ENCODE results near the gene USP32.

USP32 gene

DNA sequence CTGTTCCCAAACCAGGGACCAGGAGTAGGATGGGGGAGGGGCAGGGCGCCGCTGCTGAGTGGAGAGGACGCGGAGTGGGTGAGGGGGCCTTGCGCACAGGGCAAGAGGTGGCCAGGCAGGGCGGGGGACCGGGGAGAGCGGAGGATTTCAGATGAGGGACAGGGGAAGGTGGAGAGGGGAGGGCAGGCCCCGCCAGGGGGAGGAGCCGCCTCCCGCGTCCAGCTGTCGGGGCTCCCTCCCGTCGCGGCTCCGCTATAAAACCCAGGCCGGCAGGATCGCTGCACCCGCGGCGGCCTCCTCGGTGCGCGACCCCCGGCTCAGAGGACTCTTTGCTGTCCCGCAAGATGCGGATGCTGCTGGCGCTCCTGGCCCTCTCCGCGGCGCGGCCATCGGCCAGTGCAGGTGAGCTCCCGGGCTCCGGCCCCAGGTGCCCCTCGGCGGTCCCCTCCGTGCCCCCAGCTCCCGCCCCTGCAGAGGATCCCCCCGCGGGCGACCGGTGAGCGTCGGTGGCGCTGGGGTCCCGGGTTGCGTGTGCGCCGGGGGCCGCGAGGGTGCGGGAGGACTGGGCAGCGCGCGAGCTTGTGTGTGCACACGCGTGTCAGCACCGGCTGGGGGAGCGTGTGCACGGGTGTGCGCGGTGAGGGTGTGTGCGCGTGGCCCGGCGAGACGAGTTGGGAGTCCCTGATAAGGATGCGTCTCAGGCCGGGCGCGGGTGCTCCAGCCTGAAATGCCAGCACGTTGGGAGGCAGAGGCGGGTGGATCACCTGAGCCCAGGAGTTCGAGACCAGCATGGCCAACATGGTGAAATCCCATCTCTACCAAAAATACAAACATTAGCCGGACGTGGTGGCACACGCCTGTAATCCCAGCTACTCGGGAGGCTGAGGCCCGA, 242.0 kb downstream of the USP32 start, which contains the start of gene CA4:
CA4 (plus strand) TSS at position 283 of the 892 bp plus-strand sequence; CDS start at position 345, 62 bp downstream.
- no peak for DNase-seq

DNA sequence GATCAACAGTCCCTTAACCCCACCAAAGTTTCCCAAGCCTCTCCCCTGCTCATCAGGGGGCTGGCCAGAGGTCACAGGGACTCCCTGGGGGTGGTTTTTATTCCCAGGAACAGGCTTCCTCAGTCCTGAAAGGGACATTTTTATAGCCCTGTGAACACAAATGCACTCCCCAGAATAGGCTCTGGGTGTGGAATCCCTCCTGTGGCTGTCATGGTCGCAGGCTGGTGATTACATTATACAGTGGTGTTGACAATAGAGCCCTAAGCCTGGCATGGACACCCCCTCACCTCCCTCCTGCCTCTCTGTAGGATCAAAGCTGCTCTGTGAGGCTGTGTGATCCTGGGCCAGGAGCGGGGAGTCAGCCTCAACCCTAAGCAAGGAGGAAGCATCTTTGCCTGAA, 243.6 kb downstream of the USP32 start:
- no peak for DNase-seq

DNA sequence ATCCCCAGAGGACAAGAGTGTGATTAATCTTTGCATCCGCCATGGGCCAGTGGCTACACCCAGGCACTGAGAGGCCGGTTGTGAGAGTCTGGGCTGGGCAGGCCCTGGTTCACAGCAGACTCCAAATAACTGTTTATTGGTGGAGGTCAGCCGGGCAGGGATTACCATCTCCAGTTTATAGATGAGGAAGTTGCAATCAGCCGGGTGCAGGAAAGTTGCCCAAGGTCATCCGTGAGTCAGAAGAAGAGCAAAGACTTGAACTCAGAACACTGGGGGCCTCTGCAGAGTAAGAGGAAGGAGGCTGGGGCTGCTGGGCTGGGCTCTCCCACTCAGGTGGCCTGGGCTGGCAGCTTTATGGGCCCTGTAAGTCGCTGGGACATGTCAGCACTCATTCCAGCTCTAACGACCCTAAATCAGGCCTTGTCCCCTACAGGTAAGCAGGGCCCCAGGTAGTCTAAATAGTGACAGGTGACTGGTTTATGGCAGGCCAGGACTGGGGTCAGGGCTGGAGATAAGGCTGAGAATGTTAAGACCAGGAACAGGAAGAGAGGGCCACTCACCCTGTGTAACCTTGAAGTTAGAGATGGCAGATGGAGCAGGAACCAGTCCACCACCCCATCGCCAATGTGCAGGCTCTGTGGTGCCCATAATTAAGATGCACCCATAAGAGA, 244.2 kb downstream of the USP32 start:
- DNase-seq, result no peak

DNA sequence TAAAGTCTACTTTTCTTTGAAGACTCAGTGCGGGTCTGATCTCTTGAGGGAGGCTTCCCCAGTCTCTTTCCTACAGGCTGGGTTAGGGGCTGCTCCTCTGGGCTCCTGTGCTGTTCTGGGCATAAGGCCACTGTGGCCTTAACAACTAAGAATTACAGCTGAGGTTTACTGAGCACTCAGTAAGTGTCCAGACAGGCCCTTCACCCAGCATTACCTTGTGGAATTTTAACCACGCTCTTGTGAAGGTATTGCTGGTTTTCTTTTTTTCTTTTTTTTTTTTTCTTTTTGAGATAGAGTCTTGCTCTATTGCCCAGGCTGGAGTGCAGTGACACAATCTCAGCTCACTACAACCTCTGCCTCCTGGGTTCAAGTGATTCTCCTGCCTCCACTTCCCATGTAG, 245.7 kb downstream of the USP32 start:
- no peak for DNase-seq

DNA sequence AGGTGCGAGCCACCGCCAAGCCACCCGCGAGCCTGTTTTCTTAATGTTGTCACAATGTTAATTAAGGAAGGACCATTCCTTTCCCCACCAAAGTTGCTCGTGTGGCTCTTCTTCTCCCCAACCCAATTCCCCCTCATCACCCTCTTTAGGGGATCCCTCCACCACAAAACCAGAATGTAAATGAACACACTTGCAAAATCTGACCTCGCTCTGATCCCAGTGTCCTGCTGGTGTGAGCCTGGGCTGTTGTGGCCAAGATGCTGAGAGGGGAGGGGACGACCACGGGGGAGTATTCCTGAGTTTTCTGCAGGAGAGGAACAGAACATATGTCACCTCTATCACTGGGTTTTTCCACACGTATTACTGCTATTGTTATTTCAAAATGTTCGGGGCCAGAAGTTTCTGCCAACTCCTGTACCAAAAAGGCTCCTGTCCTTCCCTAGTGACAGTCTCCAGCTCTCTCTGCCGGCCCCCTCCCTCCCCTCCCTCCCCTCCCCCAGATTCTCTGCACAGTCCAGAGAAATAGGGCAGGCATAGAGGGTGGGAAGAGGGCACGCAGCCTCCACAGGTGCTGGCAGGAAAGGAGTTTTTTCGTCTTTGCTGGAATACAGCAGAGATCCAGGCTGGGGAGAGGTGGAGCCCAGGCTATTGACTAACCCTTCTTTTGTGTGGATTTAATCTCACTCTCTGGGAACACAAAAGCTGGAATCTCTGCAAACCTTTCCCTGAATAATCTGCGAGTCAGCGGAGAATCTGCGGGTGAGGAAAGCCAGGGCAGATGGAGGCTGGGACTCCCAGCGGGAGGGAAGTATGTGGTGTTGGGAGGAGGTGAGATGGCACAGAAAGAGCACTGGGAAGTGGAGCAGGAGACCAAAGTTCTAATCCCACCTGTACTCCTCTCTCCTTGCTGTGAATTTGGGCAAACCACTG, 246.7 kb downstream of the USP32 start:
- no peak for DNase-seq

DNA sequence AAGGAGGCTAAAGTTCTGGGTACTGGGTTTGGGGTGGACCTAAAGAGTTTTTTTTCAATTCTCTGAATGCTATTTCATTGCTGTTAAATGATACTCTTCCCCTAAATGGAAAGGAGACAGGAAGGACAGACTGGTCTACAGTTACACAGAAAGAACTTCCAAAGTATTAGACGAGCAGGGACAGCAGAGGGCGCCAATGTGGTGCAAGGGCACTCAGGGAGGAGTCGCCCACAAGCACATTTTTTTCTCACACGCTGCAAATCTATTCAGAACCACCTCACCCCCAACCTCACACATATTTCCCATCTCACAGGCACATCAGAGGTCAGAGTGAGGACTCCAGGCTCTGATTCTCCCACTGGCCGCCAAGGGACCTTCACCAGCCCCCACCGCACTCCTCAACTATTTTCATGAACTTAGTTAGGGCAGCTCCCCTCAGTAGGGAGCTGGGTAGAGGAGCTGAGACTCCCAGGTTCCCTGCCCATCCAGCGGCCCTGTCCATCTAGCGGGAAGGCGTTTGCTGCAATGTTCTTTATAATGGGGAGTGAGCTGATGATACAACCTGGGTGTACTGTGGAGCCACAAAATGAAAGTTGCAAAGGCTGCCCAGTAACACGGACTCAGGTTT, 248.9 kb downstream of the USP32 start:
- peak; percentile 63 for DNase-seq

DNA sequence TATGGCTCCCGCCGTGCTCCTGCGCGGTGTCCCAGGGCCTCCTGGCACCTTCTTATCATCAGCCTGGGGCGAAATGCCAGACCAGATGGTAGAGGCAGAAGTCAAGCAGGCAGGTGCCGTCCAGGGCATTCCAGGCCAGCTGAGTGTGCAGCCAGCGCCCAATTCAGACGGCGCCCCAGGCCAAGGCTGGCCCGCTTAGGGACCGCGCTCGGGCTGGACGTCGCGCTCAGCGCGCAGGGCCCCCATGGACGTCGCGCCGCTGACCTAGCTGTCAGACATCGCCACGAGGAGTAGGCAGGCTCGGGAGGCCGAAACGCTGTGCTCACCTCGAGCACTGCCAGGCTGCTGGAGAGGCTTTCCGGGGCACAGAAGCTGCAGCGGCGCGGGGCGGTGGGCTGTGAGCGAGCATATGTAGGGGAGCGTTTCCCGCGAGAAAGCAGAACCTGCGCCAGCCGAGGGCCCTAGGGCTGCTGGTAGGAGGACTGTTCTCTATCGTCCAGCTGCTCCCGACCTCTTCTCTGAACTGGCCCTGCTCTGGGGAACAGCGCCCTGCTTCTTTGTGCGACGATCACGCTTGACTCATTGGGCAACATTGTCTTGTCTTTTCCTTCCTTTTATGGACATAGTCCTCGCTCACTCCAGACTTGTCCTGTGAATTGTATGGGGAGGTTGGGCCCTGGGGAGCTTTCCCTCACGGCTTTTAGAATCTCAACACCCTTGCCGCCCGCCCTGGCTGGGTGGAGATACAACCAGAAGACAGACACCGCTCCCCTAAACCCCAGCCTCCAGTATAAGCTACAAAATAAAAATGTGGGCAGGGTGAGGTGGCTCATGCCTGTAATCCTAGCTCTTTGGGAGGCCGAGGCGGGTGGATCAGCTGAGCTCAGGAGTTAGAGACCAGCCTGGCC, 250.6 kb downstream of the USP32 start:
- DNase-seq, result no peak

DNA sequence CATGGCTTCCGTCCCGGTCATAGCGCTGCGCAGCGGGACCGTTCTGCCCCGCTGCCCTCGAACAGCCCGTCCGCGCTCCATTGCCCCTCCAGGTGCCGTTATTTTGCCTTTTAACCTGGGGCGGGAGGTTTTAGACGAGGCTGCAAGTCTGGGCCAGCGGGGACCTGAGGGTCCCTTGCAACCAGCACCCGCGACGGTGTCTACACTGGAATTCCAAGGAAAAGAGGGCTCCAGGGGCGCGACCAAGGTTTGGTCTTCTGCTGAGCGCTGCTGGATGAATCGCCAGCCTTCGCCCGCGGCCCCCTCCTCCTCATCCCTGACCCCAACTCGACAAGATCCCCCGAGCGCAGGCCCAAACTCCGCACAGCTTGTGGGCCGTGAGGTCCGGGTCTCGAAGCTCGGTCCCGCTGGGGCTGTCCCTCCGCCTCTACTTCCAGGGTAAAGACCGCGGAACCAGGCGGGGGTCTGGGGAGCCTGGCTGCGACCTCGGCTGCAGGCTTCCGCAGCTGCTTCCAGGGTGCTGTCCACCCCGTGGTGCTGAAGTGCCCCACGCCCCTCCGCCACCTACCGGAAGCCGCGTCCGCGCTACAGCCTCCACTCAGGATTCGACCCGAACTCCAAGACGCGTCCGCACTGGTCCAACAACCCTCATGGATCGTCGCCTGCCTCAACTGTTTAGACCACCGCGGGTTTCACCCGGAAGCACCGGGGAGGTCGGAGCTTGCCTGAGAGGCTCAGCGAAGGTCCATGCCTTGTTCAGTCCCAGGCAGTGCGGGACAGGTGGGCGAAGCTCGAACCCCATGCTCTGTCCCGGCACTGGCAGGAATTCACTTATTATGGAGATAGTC, 252.3 kb downstream of the USP32 start:
- peak; percentile 58 for DNase-seq

DNA sequence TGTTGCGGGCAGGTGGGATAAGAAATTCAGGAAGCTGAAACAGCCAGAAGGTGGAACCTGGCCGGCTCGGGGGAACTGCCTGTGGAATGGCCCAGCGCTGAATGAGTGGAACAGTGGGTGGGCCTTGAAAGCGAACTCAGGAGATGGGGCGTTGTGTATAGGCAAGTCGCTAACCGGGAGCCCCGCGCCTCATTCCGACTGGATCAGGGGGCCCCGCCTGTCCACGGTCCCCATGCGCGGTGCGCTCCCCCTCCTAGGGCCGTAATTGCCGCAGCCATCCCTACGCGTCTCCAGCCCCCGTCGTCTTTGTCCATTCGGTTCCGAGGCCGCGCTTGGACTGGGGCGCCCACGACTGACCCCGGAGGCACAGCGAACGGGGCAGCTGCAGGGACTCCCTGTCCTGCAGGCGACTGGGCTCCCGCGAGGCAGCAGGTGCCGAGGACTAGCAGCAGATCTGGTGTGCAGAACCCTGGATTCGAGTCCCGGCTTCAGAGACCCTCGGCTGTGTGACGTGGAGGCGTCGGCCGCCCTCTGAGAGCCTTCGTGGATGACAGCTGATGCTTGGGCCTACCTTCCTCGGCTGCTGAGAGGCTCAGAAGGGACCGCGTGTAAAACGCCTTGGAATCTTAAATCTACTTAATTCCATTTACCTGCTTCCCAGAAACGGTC, 253.0 kb downstream of the USP32 start:
- no peak for DNase-seq

DNA sequence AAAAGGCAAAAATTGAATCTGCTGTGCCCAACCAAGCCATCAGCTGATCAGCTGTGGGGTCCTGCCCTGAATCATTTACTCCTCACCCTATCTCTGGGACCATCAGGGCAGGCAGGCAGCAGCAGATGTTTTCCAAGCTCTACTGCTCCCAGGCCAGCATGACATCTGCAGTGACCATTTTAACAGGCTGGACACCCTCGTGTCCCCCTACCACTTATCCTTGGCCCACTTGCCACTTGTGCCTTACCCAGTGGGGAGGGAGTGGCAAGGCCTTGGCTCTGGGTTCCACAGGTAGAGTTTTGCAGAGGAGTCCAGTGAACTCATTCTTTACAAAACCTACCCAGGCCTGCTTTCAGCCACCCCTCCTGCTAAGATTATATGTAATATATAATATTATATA, 254.2 kb downstream of the USP32 start:
- DNase-seq, result no peak

DNA sequence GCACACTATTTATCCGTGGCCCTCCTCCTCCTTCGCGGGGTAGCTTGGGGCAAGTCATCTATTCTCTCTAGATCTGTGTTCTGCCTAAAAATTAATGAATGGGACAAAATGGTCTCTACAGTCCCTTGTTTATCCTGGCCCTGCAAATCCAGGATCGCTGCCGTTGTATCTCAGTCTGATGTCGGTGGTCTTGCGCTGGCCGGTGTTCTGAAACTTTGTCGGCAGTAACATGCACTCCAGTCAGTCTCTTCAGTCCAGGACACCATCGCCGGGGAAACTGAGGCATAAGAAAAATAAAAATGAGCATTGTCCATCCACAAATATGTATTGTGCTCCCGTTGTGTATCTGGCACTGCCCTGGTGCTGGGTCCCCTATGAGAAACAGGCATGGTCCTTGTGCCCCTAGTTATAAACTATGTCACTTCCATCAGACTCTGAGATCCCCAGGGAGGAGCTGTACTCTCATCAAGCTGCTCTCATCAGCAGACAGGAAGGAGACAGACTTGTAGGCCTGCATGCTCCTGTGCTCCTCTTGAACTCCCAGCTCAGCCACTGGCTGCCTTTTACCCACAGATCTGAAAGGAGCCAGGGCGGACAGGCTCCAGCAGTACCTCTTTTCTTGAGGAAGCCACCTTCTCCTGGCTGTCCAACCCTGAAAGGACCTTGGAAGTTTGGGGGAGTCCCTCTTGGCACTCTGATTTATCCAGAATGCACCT, 255.8 kb downstream of the USP32 start:
- DNase-seq, result no peak

DNA sequence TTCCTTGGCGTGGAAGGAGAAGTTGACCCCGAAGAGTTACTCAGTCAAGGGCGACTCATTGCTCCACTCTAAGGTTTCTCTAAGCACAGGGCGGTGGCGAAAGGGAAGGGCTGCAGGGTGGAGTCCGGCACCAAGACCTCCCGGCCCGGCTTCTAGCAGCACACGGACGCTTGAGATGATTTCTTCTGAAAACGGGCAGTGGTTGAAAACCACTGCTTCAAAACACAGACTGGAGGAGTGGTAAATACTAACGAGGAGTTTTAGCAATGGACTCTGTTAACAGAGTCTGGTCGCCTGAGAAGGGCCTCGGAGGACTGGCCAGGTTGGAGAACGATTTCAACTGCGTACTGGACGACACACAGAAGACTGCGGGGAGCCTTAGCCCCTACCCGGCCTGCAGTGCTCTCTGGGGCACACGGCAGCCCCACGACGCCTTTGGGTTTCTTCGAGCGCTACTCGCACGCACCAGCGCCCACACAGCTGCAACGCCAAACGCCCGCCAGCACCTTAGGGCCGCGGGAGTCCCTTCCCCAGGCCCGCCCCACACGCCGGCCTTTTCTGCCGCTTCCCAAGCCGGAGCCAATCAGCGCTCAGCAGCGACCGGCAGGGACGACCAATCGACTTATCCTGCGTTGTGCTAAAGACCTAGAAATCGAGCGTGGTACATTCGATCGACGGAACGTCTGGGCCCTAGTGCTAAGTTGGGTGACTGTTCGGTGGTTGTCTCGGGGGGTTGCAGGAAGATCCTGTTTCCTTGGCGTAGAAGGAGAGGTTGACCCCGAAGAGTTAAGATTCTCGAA, 256.6 kb downstream of the USP32 start:
- DNase-seq, result peak; percentile 61

DNA sequence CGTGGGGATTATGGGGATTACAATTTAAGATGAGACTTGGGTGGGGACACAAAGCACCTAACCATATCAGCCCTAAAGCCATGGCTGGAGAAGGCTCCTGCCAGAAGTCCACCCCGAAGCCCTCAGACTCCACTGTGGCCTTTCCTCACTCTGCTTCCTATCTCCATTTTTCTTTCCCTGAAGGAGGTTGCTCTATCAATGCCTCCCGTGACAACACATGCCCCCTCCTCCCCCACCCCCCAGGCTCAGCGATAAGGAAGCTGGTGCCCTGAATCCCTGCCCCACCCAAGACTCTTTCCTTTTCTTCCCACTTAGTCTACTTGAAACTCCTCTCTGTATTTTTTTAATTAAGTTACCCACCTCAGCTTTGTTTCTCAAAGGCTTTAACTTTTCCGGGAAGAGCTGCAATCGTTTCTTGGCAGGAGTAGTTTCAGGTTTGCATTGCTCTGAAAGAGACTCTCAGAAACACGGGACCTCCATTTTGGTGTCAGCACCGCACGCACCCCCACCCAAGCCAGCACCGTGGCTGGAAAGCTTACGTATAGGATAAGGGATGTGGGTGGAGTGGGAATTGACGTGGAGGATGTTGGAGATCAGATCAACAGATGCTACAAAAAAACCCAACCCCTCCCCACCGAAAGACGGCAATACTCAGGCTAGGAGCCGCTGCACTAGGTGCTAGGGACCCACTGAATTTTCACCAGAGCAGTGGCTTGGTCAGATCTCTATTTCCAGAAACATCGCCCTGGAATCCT, 257.4 kb downstream of the USP32 start:
- DNase-seq, result no peak

DNA sequence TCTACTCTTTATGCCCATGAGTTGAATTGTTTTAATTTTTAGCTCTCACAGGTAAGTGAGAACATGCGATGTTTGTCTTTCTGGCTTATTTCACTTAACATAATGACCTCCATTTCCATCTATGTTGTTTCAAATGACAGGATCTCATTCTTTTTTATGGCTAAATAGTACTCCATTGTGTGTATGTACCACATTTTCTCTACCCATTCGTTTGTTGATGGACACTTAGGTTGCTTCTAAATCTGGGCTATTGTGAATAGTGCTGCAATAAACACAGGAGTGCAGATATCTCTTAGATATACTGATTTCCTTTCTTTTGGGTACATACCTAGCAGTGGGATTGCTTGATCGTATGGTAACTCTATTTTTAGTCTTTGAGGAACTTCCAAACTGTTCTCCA, 261.5 kb downstream of the USP32 start:
- DNase-seq, result no peak

DNA sequence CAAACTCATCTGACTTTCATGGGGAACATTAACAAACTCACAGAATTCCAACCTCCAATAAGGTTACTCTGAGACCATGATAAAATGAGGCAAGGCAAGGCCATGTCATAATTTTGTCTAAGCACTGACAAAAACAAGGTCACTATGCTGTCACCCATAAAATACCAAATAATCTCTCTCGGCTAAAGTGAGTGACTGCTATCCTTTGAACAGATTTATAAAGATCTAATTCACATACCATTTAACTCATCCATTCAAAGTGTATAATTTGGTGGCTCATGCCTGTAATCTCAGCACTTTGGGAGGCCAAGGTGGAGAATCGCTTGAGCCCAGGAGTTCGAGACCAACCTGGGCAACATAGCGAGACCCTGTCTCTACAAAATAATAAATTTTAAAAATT, 262.8 kb downstream of the USP32 start:
- DNase-seq, result no peak

Measured in effector CD4-positive, alpha-beta T cell (primary cell).